HG03196 (cell line): ENCODE measurements around the gene COMP.

Source experiments
- ATAC-seq: cut with Tn5 transposase; IDR thresholded peaks from one replicate; pipeline ENCODE4 v1.9.1; 2021; ENCODE audit not compliant: unreplicated experiment

COMP gene

GRCh38 chr19:18783958-18784785, 6.9 kb downstream of the COMP start:
- ATAC-seq, result no peak

GRCh38 chr19:18782559-18783225, 8.4 kb downstream of the COMP start:
- no peak for ATAC-seq

GRCh38 chr19:18781885-18782527, 9.1 kb downstream of the COMP start:
- no peak for ATAC-seq

GRCh38 chr19:18781047-18781600, 10.0 kb downstream of the COMP start:
- no peak for ATAC-seq

- no peak for ATAC-seq
These were observed 10.5 kb downstream of the COMP start for GRCh38 chr19:18780631-18781030.

DNA sequence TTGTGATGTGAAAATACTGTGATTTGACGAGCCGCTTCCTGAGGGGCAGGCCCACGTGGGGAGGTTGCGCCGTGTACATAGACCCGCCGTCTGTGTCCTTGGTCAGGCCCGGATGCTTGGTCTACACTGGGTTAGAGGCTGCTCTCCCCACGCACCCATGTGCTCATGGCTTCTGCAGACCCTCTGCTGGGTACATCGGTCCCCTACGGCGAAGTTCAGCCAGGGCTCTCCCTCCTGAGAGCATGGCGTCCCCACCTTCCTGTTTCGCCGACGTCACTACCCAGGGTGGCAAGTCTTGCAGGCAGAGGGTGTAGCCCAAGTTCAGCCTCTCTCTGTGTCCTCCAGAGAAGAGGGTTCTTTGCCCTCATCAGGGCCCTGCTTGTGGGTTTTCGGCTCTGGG, 11.0 kb downstream of the COMP start:
- ATAC-seq, result no peak

GRCh38 chr19:18778826-18779495, 12.1 kb downstream of the COMP start:
- no peak for ATAC-seq

DNA sequence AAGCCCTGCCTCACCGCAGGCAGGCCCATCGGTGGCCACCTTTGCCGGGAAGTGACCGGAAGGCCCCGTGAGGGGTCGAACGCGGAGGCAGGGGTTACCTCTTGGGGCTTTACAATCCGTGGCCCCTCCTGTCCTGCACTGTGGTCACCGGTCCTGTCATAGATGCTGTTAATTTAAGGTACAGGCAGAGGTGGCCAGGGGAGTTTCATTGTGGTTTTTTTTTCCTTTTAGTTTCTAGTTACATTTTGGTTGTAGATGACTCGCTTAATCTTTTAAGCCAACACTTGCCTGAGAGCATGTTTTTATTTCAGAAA, 13.1 kb downstream of the COMP start:
- no peak for ATAC-seq

DNA sequence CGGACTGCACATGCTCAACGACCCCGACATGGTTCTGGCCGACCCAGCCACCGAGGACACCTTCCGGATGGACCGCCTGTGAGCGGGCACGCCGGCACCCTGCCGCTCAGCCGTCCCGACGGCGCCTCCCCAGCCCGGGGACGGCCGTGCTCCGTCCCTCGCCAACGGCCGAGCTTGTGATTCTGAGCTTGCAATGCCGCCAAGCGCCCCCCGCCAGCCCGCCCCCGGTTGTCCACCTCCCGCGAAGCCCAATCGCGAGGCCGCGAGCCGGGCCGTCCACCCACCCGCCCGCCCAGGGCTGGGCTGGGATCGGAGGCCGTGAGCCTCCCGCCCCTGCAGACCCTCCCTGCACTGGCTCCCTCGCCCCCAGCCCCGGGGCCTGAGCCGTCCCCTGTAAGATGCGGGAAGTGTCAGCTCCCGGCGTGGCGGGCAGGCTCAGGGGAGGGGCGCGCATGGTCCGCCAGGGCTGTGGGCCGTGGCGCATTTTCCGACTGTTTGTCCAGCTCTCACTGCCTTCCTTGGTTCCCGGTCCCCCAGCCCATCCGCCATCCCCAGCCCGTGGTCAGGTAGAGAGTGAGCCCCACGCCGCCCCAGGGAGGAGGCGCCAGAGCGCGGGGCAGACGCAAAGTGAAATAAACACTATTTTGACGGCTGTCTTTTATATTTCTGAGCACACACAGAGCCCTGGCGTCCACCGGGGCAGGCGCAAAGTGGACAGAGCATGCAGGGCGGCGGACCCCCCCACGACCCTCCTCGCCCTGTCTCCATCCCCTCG, 13.6 kb downstream of the COMP start:
- no peak for ATAC-seq

GRCh38 chr19:18776736-18777135, 14.4 kb downstream of the COMP start:
- no peak for ATAC-seq

- no peak for ATAC-seq
These were observed 14.9 kb downstream of the COMP start for GRCh38 chr19:18776288-18776594.

DNA sequence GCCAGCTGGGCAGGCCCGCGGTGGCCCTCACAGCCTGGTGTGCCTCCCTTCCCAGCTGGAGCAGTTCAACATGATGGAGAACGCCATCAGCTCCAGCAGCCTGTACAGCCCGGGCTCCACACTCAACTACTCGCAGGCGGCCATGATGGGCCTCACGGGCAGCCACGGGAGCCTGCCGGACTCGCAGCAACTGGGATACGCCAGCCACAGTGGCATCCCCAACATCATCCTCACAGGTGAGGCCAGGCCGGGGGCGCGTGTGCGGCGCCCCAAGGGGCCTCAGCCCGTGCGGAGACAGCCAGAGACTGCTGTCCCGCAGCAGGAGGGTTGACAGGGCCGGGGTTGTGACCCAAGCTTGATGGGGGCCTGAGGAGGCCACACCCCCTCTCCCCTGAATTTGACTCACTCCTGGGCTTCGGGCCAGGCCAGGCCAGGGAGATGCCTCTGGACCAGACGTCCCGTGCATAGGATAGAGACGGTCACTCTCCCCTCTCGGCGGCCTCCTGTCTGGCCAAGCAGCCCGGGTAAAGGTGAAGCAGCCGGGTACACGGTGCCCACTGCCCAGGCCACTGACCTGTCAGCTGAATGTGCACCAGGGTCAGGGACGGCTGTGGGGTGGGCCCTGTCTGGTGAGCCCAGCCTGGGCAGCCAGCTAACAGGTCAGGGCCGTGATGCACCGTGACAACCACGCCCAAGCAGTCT, 15.4 kb downstream of the COMP start:
- ATAC-seq, result no peak

- no peak for ATAC-seq
These were observed 16.2 kb downstream of the COMP start for GRCh38 chr19:18774782-18775444.

DNA sequence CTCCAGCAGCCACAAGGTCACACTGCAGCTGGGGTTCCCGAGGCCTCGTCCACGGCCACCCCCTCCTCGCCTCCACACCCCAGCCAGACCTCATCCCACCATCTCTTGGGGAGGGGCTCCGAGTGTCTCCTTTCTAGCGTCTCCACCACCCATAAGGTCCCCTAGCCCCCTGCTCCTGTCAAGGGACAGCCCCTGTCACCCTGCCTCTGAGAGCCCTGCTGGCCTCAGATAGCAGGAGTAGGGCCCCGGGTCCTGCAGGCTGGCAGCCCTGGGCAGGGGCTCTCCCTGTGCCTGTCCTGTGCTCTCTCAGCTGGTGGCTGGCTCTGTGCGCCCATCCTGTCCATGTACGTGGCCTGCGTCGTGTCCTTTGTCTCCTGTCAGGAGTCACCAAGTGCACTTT, 17.0 kb downstream of the COMP start:
- no peak for ATAC-seq

DNA sequence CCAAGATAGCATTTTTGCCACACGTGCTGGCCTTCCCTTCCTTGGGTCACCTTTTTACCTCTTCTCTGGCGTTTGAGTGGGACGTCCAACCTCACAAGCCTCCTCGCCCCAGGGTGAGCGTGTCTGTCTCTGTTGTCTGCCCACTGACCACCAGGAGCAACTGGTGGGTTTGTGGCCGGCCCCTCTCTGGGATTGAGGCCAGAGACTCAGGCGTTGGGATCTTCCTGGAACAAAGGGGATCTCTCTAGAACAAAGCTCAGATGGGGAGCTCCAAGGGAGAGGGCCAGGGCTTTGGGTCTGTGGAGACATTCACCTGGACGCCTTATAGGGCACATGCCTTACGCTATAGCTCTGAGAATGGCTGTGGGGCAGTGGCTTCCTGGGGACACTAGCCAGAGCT, 17.4 kb downstream of the COMP start:
- ATAC-seq, result no peak

DNA sequence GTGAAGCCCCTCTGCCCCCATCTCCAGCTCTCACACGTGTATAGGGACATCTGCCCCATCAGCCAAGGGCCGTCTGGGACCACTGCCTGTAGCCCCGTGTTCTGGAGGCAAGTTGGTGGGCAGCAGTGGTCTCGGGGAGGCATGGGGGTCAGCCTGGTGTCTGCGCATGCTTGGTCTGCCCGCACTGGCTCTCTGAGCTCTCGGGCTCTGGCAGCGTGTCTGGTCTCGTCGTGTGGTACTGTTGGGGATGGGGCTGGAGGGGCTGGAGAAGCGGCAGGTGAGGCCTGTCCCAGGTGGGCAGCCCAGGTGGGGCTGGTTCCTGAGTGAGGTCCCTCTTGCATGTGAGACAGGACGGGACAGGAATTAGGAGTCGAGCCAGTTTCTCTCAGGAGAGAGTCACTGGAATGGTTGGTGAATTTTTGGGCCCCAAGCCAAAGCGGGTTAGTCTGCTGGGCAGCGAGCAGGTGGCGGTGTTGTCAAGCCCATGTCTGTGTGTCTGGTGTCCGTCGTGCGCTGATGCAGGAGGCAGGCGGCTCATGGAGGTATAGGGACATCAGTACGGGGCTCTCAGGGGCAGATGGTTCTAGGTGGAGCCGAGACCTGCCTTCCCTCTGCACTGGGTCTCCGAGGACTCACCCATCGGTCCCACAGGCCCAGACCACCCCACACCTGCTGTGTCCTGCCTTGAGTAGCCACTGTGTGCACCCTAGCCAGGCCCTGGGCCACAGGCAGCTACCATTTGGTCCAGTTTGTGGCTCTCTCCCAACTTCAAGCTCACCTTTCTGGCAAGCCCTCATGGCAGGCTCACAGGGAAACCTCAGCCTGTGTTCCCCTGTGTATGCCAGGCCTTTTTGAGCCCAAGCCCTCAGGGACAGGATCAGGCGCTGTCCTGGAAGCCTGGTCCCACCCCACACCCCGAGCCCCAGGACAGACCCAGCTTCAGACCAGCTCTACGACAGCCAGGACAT, 18.2 kb downstream of the COMP start:
- ATAC-seq, result no peak

DNA sequence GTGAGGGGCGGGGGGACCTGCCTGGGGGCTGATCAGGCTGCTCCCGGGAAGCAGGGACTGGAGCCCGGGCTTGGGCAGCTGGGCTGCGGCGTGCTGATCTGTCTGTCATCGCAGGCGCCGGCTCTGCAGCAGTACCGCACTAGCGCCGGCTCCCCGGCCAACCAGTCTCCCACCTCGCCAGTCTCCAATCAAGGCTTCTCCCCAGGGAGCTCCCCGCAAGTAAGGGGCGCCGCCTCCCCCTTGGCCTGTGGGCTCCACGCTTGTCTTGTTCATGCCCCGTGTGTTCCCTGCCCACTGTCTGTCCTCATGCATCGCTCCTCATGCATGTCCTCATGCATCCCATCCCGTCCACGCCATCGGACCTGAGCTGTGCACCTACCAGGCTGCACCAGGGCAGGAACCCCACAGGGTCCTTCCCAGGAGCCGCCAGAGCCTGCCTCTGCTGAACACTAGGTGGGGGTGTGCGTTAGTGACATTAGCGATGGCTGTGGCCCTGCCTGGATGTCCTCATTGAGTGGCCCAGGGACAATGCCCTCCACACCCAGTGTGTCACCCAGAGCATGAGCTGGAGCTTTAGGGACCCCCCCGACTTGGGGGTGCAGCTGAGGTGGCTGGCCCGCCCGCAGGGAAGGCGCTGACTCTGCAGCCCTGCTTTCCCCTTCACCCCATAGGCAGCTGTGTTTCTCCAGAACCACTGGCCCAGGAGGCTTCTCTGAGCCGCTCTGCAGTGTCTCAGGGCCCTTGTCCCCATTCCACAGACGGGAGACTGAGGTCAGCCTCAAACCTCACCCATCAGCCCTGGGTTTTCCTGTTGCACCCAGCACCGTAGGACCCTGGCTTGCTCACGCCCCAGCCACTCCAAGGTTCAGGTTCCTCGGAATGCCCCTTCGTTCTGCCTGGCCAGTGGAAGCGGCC, 19.5 kb downstream of the COMP start:
- ATAC-seq, result no peak
